Progenitor cell of endocrine pancreas (in vitro differentiated cells): ENCODE measurements around the gene PSMA1. TPM values are rescaled to one million over a fixed set of nuclear protein-coding genes. Genes with fewer than 3 reads are reported as not detected.

Experiments used
- DNase-seq: peaks from one replicate; pipeline ENCODE4 v3.0.0; 2021; ENCODE audit warnings: low spot score; ENCODE audit not compliant: unreplicated experiment
- H3K27ac Mint-ChIP-seq: 2 replicates; pipeline ENCODE4 v1.8.0; 2021; ENCODE audit warnings: mild to moderate bottlenecking, moderate library complexity, mixed read lengths
- H3K27me3 Mint-ChIP-seq: 2 replicates; pipeline ENCODE4 v1.8.0; 2021; ENCODE audit warnings: mixed read lengths
- H3K36me3 Mint-ChIP-seq: 2 replicates; pipeline ENCODE4 v1.8.0; 2022; ENCODE audit warnings: mixed read lengths; ENCODE audit not compliant: insufficient read depth
- H3K4me1 Mint-ChIP-seq: 2 replicates; pipeline ENCODE4 v1.8.0; 2021; ENCODE audit warnings: low read depth, mixed read lengths
- H3K4me3 Mint-ChIP-seq: 2 replicates; pipeline ENCODE4 v1.8.0; 2021; ENCODE audit warnings: low read depth, mild to moderate bottlenecking, moderate library complexity, mixed read lengths
- H3K9me3 Mint-ChIP-seq: 2 replicates; pipeline ENCODE4 v1.8.0; 2021; ENCODE audit warnings: low read depth, mixed read lengths
- CTCF ChIP-seq: fragments of 200-600 bp; sonication (generic); IDR thresholded peaks from one replicate; pipeline ENCODE4 v1.5.0; 2021; ENCODE audit warnings: antibody characterized with exemption, mild to moderate bottlenecking; ENCODE audit not compliant: unreplicated experiment
- total RNA-seq: library from RNA; stranded (reverse); gene quantifications from 2 replicates; pipeline ENCODE4 v1.2.1, GENCODE V29; 2021

The PSMA1 gene
- total RNA-seq, 1 donor from 2014 or later: 147 TPM

DNA sequence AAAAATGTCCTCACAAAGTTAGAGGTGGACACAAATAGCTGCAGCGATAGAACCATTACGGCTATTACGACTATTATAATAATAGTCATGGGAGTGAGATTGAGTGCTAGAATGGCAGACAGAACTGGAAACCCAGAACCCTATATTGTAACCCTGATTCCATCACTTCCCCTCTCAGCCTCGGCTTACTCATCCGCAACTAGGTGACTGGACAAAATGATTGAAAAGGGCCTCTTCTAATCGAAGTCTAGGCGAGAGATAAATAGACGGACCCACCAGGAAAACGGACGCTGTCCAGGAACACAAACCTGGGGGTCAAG is 629 bp downstream of the PSMA1 start:
- TF ChIP-seq CTCF: no peak
- Mint-ChIP-seq H3K9me3 (no peaks in the 10 kb centered on the region), H3K27me3 (no peaks in the 10 kb centered on the region)

DNA sequence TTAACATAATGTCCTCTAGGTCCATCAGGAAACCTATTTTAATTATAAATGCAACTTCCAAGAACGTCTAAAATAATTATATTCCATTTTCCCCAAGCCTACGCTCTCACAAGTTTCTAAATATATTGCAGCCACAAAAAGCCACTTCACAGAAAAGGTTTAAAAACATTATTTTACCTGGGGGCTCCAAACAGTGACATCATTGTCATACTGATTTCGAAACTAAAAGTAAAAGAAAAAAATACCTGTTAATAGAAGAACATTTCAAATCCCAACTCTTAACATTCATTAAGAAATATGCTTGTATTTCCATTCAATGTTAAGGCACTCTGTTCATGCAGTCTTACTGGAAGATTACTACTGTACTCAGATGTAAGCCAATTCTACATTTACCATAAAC is 1.4 kb downstream of the PSMA1 start:
- DNase-seq: no peak
- no peak for TF ChIP-seq CTCF
- H3K27me3 Mint-ChIP-seq: no peaks in the 10 kb centered on the region
- H3K4me3 Mint-ChIP-seq: peak overlapping the region; percentile 96
- H3K36me3 Mint-ChIP-seq: peaks cover 15% of the 10 kb centered on the region
- no peaks in the 10 kb centered on the region for H3K9me3 Mint-ChIP-seq
- peak overlapping the region; percentile 99 for H3K27ac Mint-ChIP-seq
- H3K4me1 Mint-ChIP-seq: peaks cover 12% of the 10 kb centered on the region

More for the DNA sequence above, 629 bp downstream of the PSMA1 start:
- peaks cover 11% of the 10 kb centered on the region for H3K36me3 Mint-ChIP-seq
- peak overlapping the region; percentile 99 for H3K27ac Mint-ChIP-seq
- no peak for DNase-seq
- peak overlapping the region; percentile 96 for H3K4me3 Mint-ChIP-seq
- peaks cover 12% of the 10 kb centered on the region for H3K4me1 Mint-ChIP-seq

- H3K36me3 Mint-ChIP-seq: peaks cover 33% of the 10 kb centered on the region
- DNase-seq: no peak
- H3K27ac Mint-ChIP-seq: no peak overlapping the region
- no peak for TF ChIP-seq CTCF
- peaks cover 1% of the 10 kb centered on the region for H3K4me1 Mint-ChIP-seq
- H3K9me3 Mint-ChIP-seq: no peaks in the 10 kb centered on the region
- H3K27me3 Mint-ChIP-seq: no peaks in the 10 kb centered on the region
- H3K4me3 Mint-ChIP-seq: no peak overlapping the region
Observed at GRCh38 chr11:14513800-14514199, 6.4 kb downstream of the PSMA1 start.

GRCh38 chr11:14506532-14506931 is 13.7 kb downstream of the PSMA1 start:
- Mint-ChIP-seq H3K27me3 (no peaks in the 10 kb centered on the region), H3K27ac (no peak overlapping the region), H3K9me3 (no peaks in the 10 kb centered on the region), H3K4me3 (no peak overlapping the region), H3K36me3 (peaks cover 37% of the 10 kb centered on the region), H3K4me1 (no peaks in the 10 kb centered on the region)
- TF ChIP-seq CTCF: no peak
- no peak for DNase-seq

GRCh38 chr11:14503023-14503422 is 17.2 kb downstream of the PSMA1 start:
- Mint-ChIP-seq H3K4me3 (no peak overlapping the region), H3K27ac (no peak overlapping the region), H3K4me1 (peaks cover 7% of the 10 kb centered on the region), H3K9me3 (no peaks in the 10 kb centered on the region), H3K27me3 (no peaks in the 10 kb centered on the region), H3K36me3 (peaks cover 22% of the 10 kb centered on the region)
- DNase-seq: no peak
- no peak for TF ChIP-seq CTCF

GRCh38 chr11:14502039-14502438 is 18.1 kb downstream of the PSMA1 start:
- H3K27me3 Mint-ChIP-seq: no peaks in the 10 kb centered on the region
- no peak overlapping the region for H3K27ac Mint-ChIP-seq
- H3K4me1 Mint-ChIP-seq: peaks cover 9% of the 10 kb centered on the region
- TF ChIP-seq CTCF: no peak
- H3K9me3 Mint-ChIP-seq: no peaks in the 10 kb centered on the region
- no peak overlapping the region for H3K4me3 Mint-ChIP-seq
- no peak for DNase-seq
- peaks cover 26% of the 10 kb centered on the region for H3K36me3 Mint-ChIP-seq
